Liver (tissue), 9 donors: Measurements from ENCODE around the gene ADSS2. TPM values are rescaled to one million over a fixed set of nuclear protein-coding genes. Genes with fewer than 3 reads are reported as not detected.

Source experiments
- DNase-seq: peaks from one replicate; pipeline ENCODE4 v3.0.0-alpha.2; 2017; ENCODE audit warnings: low spot score
- H3K27ac ChIP-seq, 2 donors: one replicate each; pipeline ENCODE4 v1.7.0; 2013; ENCODE audit warnings: inconsistent platforms in 2 of 2, low read length in 2 of 2, control low read depth in 1 of 2, low read depth in 1 of 2, mild to moderate bottlenecking in 1 of 2
- H3K27me3 ChIP-seq, 4 donors: one replicate each; pipeline versions ENCODE4 v1.6.1 to v1.7.0; 2013; ENCODE audit warnings: low read length in 3 of 4, inconsistent platforms in 1 of 4, mild to moderate bottlenecking in 1 of 4, moderate library complexity in 1 of 4; ENCODE audit not compliant: control insufficient read depth in 4 of 4, insufficient read depth in 4 of 4
- H3K36me3 ChIP-seq, 4 donors: one replicate each; pipeline versions ENCODE4 v1.6.1 to v1.7.0; 2013; ENCODE audit warnings: low read length in 3 of 4, mild to moderate bottlenecking in 3 of 4, low read depth in 1 of 4, moderate library complexity in 1 of 4; ENCODE audit not compliant: control insufficient read depth in 4 of 4, insufficient read depth in 3 of 4
- H3K4me1 ChIP-seq, 4 donors: one replicate each; pipeline versions ENCODE4 v1.6.1 to v1.7.0; 2013; ENCODE audit warnings: low read length in 3 of 4, mild to moderate bottlenecking in 3 of 4, moderate library complexity in 1 of 4; ENCODE audit not compliant: control insufficient read depth in 4 of 4, insufficient read depth in 4 of 4
- H3K4me3 ChIP-seq, 3 donors: one replicate each; pipeline versions ENCODE4 v1.6.1 to v1.7.0; 2013; ENCODE audit warnings: low read length in 3 of 3, control low read depth in 1 of 3, low read depth in 1 of 3, mild to moderate bottlenecking in 1 of 3
- H3K9ac ChIP-seq, 2 donors: one replicate each; pipeline ENCODE4 v1.7.0; 2013; ENCODE audit warnings: low read length in 2 of 2, mild to moderate bottlenecking in 2 of 2, moderate library complexity in 2 of 2, control low read depth in 1 of 2, low read depth in 1 of 2
- H3K9me3 ChIP-seq, 4 donors: one replicate each; pipeline versions ENCODE4 v1.6.1 to v1.7.0; 2013; ENCODE audit warnings: low read length in 3 of 4; ENCODE audit not compliant: control insufficient read depth in 4 of 4
- ATF3 ChIP-seq: IDR thresholded peaks from 2 replicates; pipeline ENCODE4 v1.6.1; 2016; ENCODE audit warnings: antibody characterized with exemption
- CTCF ChIP-seq: fragments of 150-350 bp; IDR thresholded peaks from 2 replicates; pipeline ENCODE4 v1.5.1; 2017; ENCODE audit warnings: improper control_type of control experiment, low read depth, low read length; ENCODE audit not compliant: missing input control
- EGR1 ChIP-seq, 2 donors: IDR thresholded peaks; 2 replicates each; pipeline ENCODE4 v1.6.1; 2016 to 2018; ENCODE audit warnings: antibody characterized with exemption in 2 of 2, low read depth in 2 of 2
- FOXA1 ChIP-seq: IDR thresholded peaks from 2 replicates; pipeline ENCODE4 v1.6.1; 2016; ENCODE audit warnings: antibody characterized with exemption
- FOXA2 ChIP-seq: IDR thresholded peaks from 2 replicates; pipeline ENCODE4 v1.6.1; 2016; ENCODE audit warnings: antibody characterized with exemption
- GABPA ChIP-seq, 2 donors: IDR thresholded peaks in 1 of 2; conservative IDR thresholded peaks in 1 of 2; 2 replicates each; pipeline ENCODE4 v1.6.1; 2016; ENCODE audit warnings: antibody characterized with exemption in 2 of 2, mild to moderate bottlenecking in 1 of 2, moderate library complexity in 1 of 2
- HNF4A ChIP-seq, 2 donors: conservative IDR thresholded peaks; 2 replicates each; pipeline ENCODE4 v1.6.1; 2016; ENCODE audit warnings: antibody characterized with exemption in 2 of 2, mild to moderate bottlenecking in 2 of 2
- HNF4G ChIP-seq: IDR thresholded peaks from 2 replicates; pipeline ENCODE4 v1.6.1; 2016; ENCODE audit warnings: antibody characterized with exemption
- JUND ChIP-seq, 2 donors: IDR thresholded peaks; 2 replicates each; pipeline ENCODE4 v1.6.1; 2016; ENCODE audit warnings: antibody characterized with exemption in 2 of 2
- MAX ChIP-seq: IDR thresholded peaks from 2 replicates; pipeline ENCODE4 v1.6.1; 2016; ENCODE audit warnings: antibody characterized with exemption
- NR2F2 ChIP-seq: IDR thresholded peaks from 2 replicates; pipeline ENCODE4 v1.6.1; 2016; ENCODE audit warnings: antibody characterized with exemption
- RAD21 ChIP-seq, 2 donors: IDR thresholded peaks; 2 replicates each; pipeline ENCODE4 v1.6.1; 2016; ENCODE audit warnings: antibody characterized with exemption in 2 of 2, mild to moderate bottlenecking in 2 of 2
- RXRA ChIP-seq, 2 donors: IDR thresholded peaks; 2 replicates each; pipeline ENCODE4 v1.6.1; 2017 to 2018; ENCODE audit warnings: antibody characterized with exemption in 2 of 2, mild to moderate bottlenecking in 1 of 2
- SP1 ChIP-seq: IDR thresholded peaks from 2 replicates; pipeline ENCODE4 v1.6.1; 2018; ENCODE audit warnings: antibody characterized with exemption, mild to moderate bottlenecking
- TAF1 ChIP-seq: conservative IDR thresholded peaks from 2 replicates; pipeline ENCODE4 v1.6.1; 2016; ENCODE audit warnings: antibody characterized with exemption, mild to moderate bottlenecking
- YY1 ChIP-seq: IDR thresholded peaks from 2 replicates; pipeline ENCODE4 v1.6.1; 2016; ENCODE audit warnings: antibody characterized with exemption, mild to moderate bottlenecking
- WGBS: extraction: QIAGEN DNeasy Blood & Tissue Kit; methylation state at CpG from one replicate; pipeline ENCODE4 v1.1.7; 2013; 5-methylcytosine and 5-hydroxymethylcytosine counted together
- polyA plus RNA-seq, 2 donors: library from polyadenylated mRNA; stranded (reverse) in 1 of 2; unstranded in 1 of 2; fragments of 200-250 nt in 1 of 2; fragments of >200 nt in 1 of 2; fragmentation: Nextera tagmentation in 1 of 2; extraction: Ambion mirVana in 1 of 2; gene quantifications; one replicate each; pipeline versions ENCODE4 v1.2.1 to v1.2.3, GENCODE V29; 2013 to 2015
- total RNA-seq, 2 donors: library from RNA; depleted of rRNA; stranded (reverse); fragments of >200 nt; gene quantifications; one replicate each; pipeline ENCODE4 v1.2.3, GENCODE V29; 2014
- TF ChIP-seq, protein P1 (sequence below): IDR thresholded peaks from 2 replicates; pipeline ENCODE4 v1.6.1; 2016; ENCODE audit warnings: antibody characterized with exemption
- TF ChIP-seq, protein P2 (sequence below): IDR thresholded peaks from 2 replicates; pipeline ENCODE4 v1.6.1; 2016; ENCODE audit warnings: antibody characterized with exemption, mild to moderate bottlenecking
- donor health status: healthy.
- donor health status: healthy.
- donor health status: healthy.
- donor health status: healthy.
- donor health status: healthy.

Gene ADSS2
- total and polyA plus RNA-seq, 4 donors: 7.3 to 17.3 (median 12.6) TPM

DNA sequence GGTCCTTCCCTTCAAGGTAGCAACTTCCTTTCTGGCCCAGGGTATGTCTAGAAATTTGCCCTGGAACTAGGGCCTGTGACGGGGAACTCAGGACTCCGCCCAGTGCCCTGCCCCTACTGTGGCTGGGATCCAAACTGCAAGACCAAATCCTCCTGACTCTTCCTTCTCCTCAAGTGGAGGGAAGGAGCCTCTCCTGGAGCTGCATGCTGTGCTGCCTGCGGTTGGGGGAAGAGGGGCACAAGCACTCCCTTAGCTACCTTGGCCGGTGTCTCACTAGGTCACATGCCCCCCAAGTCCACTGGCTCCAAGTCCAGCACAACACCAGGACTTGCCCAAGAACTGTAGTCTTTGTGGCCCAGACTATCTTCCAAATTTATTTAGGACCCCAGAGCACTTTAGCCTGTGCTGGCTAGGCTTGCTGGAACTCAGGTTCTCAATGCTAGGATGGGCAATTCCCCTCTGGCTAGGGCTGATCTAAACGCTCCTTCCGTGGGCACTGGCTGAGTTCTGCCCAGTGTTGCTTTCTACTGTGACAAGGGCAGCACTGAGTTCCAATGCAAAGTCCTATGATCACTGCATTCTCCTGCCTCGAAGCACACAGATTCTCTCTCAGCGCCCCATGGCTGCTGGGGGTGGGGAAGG lies 12.2 kb downstream of the ADSS2 start:
- DNase-seq: no peak
- H3K4me1 ChIP-seq: peaks cover 0 to 2% (median 0%) of the 10 kb centered on the region in 4 donors
- H3K4me3 ChIP-seq: no peak overlapping the region
- H3K9me3 ChIP-seq: no peaks in the 10 kb centered on the region
- H3K9ac ChIP-seq: no peak overlapping the region
- 80% methylated on average over 8 of the region's 8 CpGs for WGBS
- H3K36me3 ChIP-seq: peaks cover 0 to 12% (median 5%) of the 10 kb centered on the region in 4 donors
- H3K27me3 ChIP-seq: no peaks in the 10 kb centered on the region
- TF ChIP-seq JUND (IDR thresholded peaks at IDR 0.05): no peak
- no peak overlapping the region for H3K27ac ChIP-seq

GRCh38 chr1:244437086-244437468 lies 14.6 kb downstream of the ADSS2 start:
- Histone ChIP-seq H3K9me3 (no peaks in the 10 kb centered on the region), H3K36me3 (peaks cover 0 to 12% (median 5%) of the 10 kb centered on the region in 4 donors), H3K4me3 (no peak overlapping the region), H3K27me3 (no peaks in the 10 kb centered on the region), H3K27ac (no peak overlapping the region), H3K9ac (no peak overlapping the region), H3K4me1 (peaks cover 0 to under 1% (median 0%) of the 10 kb centered on the region in 4 donors)
- TF ChIP-seq RXRA (IDR thresholded peaks at IDR 0.05): no peak
- no peak for TF ChIP-seq NR2F2
- no peak for DNase-seq

DNA sequence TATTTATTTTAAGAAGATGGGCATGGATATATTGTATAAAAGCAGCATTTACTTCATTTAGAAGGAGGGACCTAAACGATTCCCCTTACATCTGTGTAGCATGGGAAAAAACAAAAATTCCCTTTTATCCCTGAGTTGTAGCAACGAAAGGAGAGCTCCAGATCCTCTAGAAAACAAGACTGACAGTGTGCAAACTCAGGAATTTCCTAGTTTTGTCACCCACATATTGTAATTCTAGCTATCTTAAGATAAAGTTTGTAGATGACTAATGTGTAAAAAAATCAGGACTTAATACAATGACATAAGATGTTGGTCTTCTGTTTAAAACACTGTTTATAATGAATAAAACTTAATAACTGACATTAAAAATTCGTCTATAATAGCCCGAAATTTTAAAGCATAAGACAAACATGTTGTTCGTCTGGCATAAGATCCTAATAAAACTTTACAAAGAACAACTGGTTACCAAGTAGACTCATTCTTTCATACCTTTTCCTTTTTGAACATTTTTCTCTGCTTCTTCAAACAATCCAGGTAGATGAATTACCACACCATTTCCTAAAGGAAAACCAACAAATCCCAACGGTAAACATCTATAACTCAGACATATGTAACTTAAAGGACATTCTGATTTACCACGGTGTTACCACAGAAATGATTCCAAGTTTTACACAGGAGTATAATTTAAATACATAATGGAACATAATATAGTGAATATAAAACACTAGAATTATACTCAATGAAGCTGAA lies 15.2 kb downstream of the ADSS2 start:
- no peak for DNase-seq
- peaks cover 2 to 14% (median 9%) of the 10 kb centered on the region in 4 donors for H3K36me3 ChIP-seq
- H3K27me3 ChIP-seq: no peaks in the 10 kb centered on the region
- H3K27ac ChIP-seq: no peak overlapping the region
- H3K4me1 ChIP-seq: no peaks in the 10 kb centered on the region
- no peak overlapping the region for H3K4me3 ChIP-seq
- TF ChIP-seq ATF3 (no peak), FOXA1 (no peak), HNF4A (conservative IDR thresholded peaks at IDR 0.05) (no peak), YY1 (no peak), RXRA (IDR thresholded peaks at IDR 0.05) (no peak), CTCF (no peak), SP1 (no peak), HNF4G (no peak), NR2F2 (no peak), RAD21 (IDR thresholded peaks at IDR 0.05) (no peak), MAX (no peak), FOXA2 (no peak), GABPA (IDR thresholded peaks at IDR 0.05 in 1 of 2, conservative IDR thresholded peaks at IDR 0.05 in 1 of 2) (no peak), EGR1 (IDR thresholded peaks at IDR 0.05; ENCODE audit: low read depth in 2 of 2) (no peak), TAF1 (no peak), JUND (IDR thresholded peaks at IDR 0.05) (no peak)
- TF ChIP-seq, protein P1, sequence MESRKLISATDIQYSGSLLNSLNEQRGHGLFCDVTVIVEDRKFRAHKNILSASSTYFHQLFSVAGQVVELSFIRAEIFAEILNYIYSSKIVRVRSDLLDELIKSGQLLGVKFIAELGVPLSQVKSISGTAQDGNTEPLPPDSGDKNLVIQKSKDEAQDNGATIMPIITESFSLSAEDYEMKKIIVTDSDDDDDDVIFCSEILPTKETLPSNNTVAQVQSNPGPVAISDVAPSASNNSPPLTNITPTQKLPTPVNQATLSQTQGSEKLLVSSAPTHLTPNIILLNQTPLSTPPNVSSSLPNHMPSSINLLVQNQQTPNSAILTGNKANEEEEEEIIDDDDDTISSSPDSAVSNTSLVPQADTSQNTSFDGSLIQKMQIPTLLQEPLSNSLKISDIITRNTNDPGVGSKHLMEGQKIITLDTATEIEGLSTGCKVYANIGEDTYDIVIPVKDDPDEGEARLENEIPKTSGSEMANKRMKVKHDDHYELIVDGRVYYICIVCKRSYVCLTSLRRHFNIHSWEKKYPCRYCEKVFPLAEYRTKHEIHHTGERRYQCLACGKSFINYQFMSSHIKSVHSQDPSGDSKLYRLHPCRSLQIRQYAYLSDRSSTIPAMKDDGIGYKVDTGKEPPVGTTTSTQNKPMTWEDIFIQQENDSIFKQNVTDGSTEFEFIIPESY: no peak
- TF ChIP-seq, protein P2, sequence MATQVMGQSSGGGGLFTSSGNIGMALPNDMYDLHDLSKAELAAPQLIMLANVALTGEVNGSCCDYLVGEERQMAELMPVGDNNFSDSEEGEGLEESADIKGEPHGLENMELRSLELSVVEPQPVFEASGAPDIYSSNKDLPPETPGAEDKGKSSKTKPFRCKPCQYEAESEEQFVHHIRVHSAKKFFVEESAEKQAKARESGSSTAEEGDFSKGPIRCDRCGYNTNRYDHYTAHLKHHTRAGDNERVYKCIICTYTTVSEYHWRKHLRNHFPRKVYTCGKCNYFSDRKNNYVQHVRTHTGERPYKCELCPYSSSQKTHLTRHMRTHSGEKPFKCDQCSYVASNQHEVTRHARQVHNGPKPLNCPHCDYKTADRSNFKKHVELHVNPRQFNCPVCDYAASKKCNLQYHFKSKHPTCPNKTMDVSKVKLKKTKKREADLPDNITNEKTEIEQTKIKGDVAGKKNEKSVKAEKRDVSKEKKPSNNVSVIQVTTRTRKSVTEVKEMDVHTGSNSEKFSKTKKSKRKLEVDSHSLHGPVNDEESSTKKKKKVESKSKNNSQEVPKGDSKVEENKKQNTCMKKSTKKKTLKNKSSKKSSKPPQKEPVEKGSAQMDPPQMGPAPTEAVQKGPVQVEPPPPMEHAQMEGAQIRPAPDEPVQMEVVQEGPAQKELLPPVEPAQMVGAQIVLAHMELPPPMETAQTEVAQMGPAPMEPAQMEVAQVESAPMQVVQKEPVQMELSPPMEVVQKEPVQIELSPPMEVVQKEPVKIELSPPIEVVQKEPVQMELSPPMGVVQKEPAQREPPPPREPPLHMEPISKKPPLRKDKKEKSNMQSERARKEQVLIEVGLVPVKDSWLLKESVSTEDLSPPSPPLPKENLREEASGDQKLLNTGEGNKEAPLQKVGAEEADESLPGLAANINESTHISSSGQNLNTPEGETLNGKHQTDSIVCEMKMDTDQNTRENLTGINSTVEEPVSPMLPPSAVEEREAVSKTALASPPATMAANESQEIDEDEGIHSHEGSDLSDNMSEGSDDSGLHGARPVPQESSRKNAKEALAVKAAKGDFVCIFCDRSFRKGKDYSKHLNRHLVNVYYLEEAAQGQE: no peak
- no peak overlapping the region for H3K9ac ChIP-seq
- no peaks in the 10 kb centered on the region for H3K9me3 ChIP-seq
- 89% methylated on average over 7 of the region's 7 CpGs for WGBS
